Amniotic stem cell (primary cell): ENCODE results near the gene RFX2.
A peak's percentile ranks its signal among the peaks of the same experiment; 100 is the strongest.
"Not testable (repeated sequence)": the region's sequence is repeated elsewhere in the genome, so short reads cannot be mapped to it uniquely, and the experiment has no call there.

Experiments
- DNase-seq: peaks from one replicate; lab custom pipeline; 2025; lab: John Stamatoyannopoulos, UW

Gene RFX2

GRCh38 chr19:6074709-6075403 is 35.4 kb downstream of the RFX2 start:
- no peak for DNase-seq

DNA sequence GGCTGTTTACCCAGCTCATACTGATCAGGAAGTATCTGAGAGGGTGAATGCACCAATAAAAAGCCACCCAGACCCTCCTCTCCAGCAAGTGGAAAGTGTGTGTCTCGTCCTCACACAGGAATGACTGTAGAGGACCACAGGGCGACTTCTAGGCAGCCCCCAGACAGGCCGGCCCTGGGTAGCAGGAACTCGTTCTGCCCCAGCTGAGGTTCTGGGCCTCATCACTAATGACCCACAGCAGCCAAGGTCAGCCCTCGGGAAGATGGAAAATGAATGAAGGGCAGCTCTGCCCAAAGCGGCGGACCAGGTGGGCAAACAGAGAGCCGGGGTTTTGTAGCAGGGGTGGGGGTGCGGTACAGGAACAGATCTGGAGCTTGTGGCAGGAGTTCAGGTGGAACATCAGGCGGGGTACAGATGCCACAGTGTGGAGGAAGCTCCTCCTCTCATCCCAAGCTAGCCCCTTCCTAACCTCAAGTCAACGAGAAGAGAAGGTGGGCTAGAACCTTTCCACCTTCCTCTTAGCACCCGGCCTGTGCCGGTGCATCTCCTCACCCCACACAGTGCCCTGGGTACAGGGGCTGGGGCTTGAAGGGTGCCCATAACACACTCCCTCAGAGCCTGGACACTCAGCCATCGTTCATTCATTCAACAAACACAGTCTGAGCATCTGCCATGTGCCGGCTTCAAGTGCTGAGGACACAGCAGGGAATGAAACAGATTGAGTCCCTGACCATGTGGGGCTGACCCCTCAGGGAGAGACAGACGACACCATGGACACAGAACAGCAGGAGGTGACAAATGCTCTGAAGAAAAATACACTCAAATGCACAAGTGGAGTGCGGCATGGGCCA is 36.2 kb downstream of the RFX2 start:
- DNase-seq: no peak

DNA sequence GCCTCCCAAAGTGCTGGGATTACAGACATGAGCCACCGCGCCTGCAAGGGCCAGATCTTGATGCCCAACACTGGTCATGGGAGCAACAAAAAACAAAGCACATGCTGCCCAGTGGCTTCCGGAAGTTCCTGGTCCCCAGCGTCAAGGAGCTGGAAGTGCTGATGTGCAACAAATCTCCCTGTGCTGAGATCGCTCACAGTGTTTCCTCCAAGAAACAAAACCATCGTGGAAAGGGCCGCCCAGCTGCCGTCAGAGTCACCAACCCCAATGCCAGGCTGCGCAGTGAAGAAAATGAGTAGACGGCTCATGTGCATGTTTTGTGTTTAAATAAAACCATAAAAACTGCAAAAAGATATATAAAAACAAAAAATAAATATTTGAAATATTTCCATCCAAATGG is 37.1 kb downstream of the RFX2 start:
- DNase-seq: not testable (repeated sequence)

DNA sequence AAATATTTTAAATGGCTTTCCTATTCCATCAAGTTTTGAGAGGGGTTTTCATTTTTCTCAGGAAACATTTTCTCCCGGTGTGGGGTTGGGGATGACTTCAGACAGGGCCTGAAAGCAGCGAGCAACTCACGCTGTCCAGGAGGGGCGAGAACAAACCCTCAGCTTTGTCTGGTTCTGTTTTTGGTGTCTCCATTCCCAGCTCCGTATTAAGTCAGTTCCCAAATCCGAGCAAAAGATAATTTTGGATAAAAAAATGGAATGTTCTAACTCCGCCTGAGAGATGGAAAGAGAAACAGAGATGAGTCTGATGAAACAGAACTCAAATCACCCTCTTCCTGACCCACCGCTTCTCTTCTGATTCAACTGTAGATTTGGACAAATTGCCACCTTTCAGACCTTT is 38.4 kb downstream of the RFX2 start:
- DNase-seq: no peak

DNA sequence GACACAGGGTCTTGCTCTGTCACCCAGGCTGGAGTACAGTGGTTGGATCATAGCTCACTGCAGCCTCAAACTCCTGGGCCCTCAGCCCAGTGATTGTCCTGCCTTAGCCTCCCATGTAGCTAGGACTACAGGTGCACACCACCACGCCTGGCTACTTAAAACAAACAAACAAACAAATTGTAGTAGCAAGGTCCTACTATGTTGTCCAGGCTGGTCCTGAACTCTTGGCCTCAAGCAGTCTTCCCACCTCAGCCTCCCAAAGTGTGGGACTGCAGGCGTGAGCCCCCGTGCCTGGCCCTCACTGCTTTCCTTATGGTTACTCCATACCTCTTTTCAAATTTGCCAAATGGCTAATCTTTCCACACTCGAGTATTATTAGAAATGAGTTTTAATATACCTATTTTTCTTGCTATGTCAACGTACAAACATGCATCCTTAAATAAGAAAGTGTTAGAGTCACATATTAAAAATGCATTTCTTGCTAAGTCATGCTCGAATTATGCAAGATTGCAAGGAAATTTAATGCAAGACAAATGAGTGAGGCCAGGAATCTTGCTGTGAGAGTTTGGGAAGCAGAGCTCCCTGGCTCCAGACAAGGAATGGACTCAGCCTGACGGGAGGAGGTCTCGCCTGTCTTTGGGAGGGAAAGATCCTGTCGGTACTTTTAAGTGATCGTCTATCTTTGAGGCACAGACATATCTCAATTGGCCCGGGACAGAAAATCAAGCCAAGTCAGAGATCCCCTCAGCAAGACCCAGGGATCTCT is 39.4 kb downstream of the RFX2 start:
- DNase-seq: peak; percentile 57

DNA sequence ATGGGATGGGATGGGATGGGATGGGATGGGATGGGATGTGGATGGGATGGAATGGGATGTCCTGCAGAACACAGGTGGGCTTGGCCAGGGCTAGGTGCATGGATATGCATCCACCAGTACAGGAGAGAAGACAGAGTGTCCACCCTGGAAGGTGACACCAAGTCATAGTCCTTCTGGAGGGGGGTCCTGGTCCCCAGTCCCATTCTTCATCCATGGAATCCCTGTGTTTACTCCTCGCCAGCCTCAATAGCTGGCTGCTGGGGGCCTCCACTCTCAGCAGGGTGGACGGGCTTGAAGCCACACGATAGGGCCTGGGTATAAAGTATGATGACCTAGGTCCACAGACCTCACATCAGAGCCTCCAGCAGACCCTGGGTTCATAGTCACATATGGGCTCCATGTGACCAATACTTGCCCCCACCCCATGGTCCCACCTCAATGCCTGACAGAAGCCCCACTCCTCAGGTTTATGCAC is 40.1 kb downstream of the RFX2 start:
- no peak for DNase-seq

DNA sequence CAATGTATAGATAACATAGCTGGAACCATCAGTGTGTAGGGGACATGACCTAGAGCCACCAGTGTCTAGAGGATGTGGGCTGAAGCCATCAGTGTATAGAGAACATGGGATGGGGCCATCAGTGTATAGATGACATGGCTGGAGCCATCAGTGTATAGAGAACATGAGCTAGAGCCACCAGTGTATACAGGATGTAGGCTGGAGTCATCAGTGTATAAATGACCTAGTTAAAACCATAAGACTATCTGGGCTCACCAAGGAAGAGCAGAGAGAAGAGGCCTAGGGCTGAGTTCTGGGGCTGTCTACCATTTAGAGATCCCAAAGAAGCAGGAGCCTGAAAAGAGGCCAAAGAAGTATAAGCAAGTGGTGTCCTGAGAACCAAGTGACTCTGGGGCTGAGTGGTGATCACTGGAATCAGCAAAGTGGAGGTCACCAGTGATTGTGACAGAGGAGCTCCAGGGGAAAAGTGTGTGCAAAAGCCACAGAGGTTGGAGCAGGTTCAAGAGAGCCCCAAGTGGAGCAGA is 41.0 kb downstream of the RFX2 start:
- DNase-seq: no peak

DNA sequence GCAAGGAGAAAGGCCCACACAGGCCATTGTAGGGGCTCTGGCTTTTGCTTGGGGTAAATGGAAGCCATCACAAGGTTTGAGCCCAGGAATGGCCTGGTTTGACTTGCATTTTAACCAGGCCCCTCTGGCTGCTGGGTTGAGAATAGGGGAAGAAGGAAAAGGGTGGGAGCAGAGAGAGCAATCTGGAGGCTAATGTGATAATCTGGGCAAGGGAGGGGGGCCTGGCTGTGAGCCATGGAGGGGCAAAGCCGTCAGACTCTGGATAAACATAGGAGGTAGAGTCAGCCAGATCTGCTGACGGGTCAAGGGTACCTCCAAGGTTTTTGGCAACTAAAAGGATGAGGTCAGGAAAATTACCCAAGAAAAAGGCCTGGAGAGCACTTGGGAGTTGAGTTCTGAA is 41.6 kb downstream of the RFX2 start:
- no peak for DNase-seq

- no peak for DNase-seq
Observed at GRCh38 chr19:6067975-6068374, 42.3 kb downstream of the RFX2 start.

GRCh38 chr19:6066661-6067646 is 43.3 kb downstream of the RFX2 start:
- DNase-seq: peak; percentile 84

DNA sequence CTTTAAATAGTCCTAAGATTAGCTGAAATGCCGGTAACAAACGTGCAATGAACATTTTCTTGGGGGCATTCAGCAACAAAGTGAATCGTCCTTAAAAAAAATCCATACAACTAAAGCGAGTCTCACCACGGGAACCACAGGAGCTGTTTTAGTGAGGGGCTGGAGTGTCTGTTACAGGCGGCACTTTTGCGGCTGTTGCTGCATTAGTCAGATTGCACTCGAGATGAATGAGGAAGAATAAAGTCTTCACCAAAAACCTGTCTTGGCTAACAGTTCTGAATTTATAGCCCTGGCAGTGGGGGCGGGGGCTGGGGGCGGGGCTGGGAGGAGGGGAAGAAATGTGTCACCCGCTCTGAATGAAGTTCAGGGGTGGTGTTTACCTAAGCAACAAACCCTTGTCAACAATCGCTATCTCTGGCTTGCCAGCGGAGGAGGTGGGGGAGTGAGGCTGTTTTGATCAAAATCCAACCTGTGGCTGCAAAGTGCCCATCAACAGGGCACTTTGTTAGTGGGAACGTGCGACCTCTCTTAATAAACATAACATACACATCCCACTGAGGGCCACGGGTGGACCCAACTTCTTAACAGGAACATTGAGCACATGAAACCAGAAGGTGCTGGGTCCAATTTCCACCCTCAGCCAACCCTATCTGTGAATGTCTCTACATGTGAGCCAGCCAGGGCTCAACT is 44.5 kb downstream of the RFX2 start:
- no peak for DNase-seq

DNA sequence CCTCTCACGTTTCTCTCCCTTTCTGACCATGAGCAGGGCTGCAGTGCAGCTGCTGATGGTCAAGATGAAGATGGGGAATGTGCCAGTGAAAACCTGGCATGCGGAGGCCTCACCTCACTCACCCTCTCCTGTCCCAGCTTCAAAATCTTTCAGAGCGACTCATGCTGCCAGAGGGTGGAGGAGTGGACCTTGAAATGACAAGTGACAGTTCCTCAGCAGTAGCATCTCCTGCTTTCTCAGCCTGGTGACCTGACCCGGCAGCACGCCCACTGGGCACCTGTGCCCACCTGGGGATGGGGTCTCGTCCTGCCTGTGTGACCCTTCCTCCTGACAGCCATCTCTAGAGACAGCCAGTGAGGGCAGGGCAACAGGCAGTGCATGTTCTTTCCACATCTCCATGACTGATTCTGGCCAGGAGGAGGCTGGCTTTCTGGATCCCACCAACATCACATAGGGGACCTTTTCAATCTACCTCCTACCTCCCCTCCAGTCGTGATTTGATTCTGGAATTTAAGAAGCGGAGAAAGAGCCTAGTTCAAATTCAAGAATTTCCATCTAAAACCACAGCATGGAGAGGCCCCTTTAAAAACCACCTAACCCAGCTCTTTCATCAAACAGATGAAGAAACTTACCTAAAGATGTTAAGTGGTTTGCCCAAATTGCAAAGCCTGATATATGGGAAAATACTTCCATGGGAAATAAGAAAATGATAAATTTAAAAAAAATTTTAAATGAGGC is 45.8 kb downstream of the RFX2 start:
- no peak for DNase-seq

- DNase-seq: no peak
Observed at GRCh38 chr19:6063576-6064335, 46.5 kb downstream of the RFX2 start.

GRCh38 chr19:6062961-6063575 is 47.2 kb downstream of the RFX2 start:
- DNase-seq: no peak

GRCh38 chr19:6062274-6062673 is 48.0 kb downstream of the RFX2 start:
- DNase-seq: no peak

DNA sequence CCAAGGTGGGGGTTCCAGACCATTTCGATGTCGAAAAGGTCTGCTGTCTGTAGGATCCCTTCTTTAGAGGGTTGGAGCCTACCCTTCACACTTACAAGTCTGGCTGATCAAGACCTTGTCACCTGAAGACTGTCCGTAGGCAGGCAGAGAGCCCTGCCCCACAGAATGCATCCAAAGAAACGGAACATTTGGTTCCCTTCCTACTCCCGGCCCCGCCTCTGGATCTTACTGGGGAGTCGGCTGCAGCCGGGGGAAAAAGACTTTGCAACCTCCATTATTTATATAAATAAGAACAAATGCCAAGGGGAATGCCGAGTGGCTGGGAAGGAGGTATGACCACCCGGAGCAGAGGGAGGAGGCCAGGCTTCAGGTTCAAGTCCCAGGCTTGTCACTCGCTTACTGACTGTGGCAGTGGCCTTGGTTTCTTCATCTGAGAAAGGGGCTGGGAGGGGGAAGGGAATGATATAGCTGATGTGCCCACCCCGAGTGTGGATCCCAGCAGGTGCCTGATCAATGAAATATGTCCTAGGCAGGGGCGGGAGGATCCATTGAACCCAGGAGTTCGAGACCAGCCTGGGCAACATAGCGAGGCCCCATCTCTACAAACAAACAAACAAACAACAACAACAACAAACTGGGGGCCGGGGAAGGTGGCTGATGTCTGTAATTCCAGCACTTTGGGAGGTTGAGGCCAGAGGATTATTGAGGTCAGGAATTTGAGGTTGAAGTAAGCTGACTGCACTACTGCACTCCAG is 48.7 kb downstream of the RFX2 start:
- no peak for DNase-seq

DNA sequence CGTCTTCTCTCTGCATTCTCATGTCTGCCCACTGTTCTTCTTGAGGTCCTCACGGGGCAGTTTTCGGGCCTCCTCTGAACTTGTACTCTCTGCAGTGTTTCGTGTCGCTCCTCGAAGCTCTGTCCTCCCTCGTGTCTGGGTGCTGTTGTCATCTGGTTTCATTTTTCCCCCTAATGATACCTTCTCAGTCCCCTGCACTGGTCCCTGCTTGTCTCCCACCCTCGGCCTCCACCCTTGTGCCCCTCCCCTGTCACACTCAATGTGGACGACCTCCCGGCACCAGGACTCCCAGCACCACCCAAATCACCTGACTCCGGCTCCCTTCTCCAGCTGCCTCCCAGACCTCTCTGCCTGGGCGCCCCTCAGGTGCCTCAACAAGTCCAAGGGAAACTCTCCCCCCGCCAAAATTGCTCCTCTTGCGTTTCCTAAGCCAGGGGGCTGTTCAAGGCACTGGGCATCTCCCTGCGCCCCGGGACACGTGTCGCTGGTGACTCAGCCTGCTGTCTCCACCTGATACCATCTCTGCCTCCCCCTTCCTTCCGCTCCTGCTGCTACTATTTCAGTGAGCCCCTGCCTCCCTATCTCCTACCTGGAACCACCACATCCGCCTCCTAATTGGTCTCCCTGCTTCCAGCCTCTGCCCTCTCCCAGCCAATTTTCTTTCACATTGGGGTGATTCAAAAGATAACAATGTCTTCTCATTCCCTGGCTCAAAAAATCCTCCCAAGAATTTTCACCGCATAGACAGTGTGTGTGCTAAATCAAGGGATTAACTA is 49.5 kb downstream of the RFX2 start:
- DNase-seq: no peak
